Activated CD8-positive, alpha-beta T cell treated with anti-CD3 and anti-CD28 coated beads, Interleukin-2, amount 10 ng/mL, durations not matched to agents 7 days and 5 days (primary cell): ENCODE data around the gene SMOC2. TPM values are rescaled to one million over a fixed set of nuclear protein-coding genes. Genes with fewer than 3 reads are reported as not detected.
"Not testable (repeated sequence)": the region's sequence is repeated elsewhere in the genome, so short reads cannot be mapped to it uniquely, and the experiment has no call there.

Experiments used
- ATAC-seq: fragments of 150-1000 bp; cut with Tn5 transposase; one replicate; pipeline ENCODE4 v1.10.0; 2021; ENCODE audit warnings: moderate library complexity
- CTCF ChIA-PET: fragments of 350-600 bp; sonication (Branson Sonifier 250); formaldehyde crosslinking; loops from one replicate; lab custom pipeline; 2021; ENCODE audit warnings: antibody characterized with exemption; lab: Charles Lee
- POLR2A ChIA-PET: fragments of 350-600 bp; sonication (Branson Sonifier 250); formaldehyde crosslinking; loops from one replicate; lab custom pipeline; 2021; ENCODE audit warnings: antibody characterized with exemption; lab: Charles Lee
- DNase-seq: peaks from one replicate; pipeline ENCODE4 v3.0.0-alpha.2; 2020
- H3K27ac Mint-ChIP-seq: one replicate; pipeline ENCODE4 v1.8.0; 2021; ENCODE audit warnings: mild to moderate bottlenecking, mixed read lengths
- H3K27me3 Mint-ChIP-seq: one replicate; pipeline ENCODE4 v1.8.0; 2021; ENCODE audit warnings: low read depth, mixed read lengths
- H3K36me3 Mint-ChIP-seq: one replicate; pipeline ENCODE4 v1.8.0; 2021; ENCODE audit warnings: low read depth, mixed read lengths
- H3K4me1 Mint-ChIP-seq: one replicate; pipeline ENCODE4 v1.8.0; 2021; ENCODE audit warnings: low read depth, mixed read lengths
- H3K4me3 Mint-ChIP-seq: one replicate; pipeline ENCODE4 v1.8.0; 2021; ENCODE audit warnings: mild to moderate bottlenecking, mixed read lengths
- H3K9me3 Mint-ChIP-seq: one replicate; pipeline ENCODE4 v1.8.0; 2022; ENCODE audit warnings: mixed read lengths; ENCODE audit not compliant: insufficient read depth
- total RNA-seq, 2 experiments: library from RNA; stranded (reverse); gene quantifications; one replicate each; pipeline ENCODE4 v1.2.3, GENCODE V29; 2021

The SMOC2 gene
- total RNA-seq, 2 experiments from 2014 or later = not detected

DNA sequence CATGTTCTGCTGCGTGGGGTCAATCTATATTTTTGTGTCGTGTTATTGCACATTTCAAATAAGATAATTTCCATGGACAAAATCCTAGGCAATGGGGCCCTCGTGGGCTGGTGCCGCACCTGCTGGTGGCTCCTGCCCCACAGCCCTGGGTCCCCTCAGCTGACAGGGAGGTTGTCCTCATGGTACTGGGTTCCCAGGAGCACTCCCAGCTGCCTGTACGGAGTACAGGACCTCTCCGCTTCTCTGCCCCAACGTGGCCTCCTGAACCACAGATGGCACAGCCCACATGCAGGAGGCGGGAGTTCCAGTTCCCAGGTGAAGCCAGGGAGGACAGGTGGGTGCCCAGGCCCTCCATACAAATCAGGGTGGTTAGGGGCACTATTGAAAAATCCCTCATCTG, 243.5 kb downstream of the SMOC2 start:
- Mint-ChIP-seq H3K36me3 (no peaks in the 10 kb centered on the region), H3K4me1 (no peaks in the 10 kb centered on the region), H3K27ac (no peak overlapping the region), H3K27me3 (no peaks in the 10 kb centered on the region), H3K9me3 (no peaks in the 10 kb centered on the region), H3K4me3 (no peak overlapping the region)
- no peak for DNase-seq
- ChIA-PET POLR2A (interaction anchor here (0.6 kb wide), 1 partner anchor 652 kb away, joined by 3 read pairs; no protein-coding TSS in a partner anchor), CTCF (no interaction called here)
- no peak for ATAC-seq

DNA sequence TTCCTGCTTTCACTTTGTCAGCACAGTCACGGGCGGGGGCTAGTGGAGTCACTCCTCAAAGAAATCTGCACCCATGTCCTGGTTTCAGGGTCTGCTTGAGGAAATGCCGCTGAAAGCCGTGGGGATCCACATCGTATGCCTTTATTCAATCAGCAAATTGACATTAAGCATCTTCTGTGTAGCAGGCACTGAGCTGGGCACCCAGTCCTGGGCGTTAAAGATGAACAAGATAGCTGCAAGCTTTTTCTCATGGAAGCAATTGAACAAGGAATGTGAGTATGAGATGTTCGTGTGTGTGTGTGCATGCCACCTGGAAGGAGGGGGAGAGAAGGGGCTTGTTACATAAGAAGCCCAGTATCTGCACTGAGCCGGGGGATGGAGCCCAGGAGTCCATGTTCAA, 243.9 kb downstream of the SMOC2 start:
- no peak overlapping the region for H3K27ac Mint-ChIP-seq
- no peak overlapping the region for H3K4me3 Mint-ChIP-seq
- H3K9me3 Mint-ChIP-seq = no peaks in the 10 kb centered on the region
- ChIA-PET POLR2A (interaction anchor here (0.6 kb wide), 1 partner anchor 652 kb away, joined by 3 read pairs; no protein-coding TSS in a partner anchor), CTCF (no interaction called here)
- H3K27me3 Mint-ChIP-seq = no peaks in the 10 kb centered on the region
- no peaks in the 10 kb centered on the region for H3K4me1 Mint-ChIP-seq
- H3K36me3 Mint-ChIP-seq = no peaks in the 10 kb centered on the region
- ATAC-seq (no peak), DNase-seq (no peak)

GRCh38 chr6:168686029-168686738, 245.2 kb downstream of the SMOC2 start:
- POLR2A ChIA-PET = no interaction called here
- ATAC-seq (no peak), DNase-seq (no peak)
- Mint-ChIP-seq H3K36me3 (no peaks in the 10 kb centered on the region), H3K4me3 (no peak overlapping the region), H3K4me1 (no peaks in the 10 kb centered on the region), H3K27ac (no peak overlapping the region), H3K9me3 (no peaks in the 10 kb centered on the region), H3K27me3 (no peaks in the 10 kb centered on the region)
- CTCF ChIA-PET = no interaction called here

DNA sequence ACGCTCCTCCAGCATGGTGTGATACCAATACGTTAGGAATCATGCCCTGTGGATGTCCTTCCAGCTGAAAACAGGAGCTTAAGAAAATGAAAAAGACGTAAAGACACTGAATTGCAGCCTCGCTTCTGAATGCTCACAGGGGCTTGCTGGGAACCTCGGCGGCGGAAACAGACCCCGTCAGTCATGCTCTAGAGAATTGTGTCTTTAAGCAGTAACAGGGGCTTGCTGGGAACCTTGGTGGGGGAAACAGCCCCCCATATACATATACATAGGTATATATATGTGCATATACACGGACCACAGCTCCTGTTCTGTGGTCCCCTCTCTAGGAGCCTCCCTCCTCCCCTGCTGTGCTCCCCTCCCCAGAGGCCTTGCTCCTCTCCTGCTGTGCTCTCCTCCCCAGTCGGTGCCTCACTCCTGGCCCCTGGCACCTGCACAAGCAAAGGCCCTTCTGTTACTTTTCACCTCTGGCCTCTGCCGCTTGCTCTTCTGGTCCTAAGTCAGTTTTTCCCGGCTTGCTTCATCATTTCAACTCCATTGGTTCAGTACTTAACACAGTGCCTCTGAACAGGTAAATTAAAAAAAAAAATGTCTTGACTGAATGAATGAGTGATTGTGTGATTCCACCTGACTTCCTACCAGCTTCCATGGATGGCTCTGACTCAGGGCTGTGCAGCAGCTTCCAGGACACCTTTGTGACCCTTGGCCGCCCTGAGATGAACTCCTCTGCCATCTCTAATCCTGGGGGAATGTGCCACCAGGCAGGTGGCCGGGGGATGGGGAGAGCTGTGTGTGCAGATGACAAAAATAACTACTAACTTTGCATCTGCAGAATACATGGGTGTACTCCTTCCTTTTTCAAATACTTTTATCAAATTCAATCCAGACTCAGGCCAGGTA, 246.1 kb downstream of the SMOC2 start:
- no peaks in the 10 kb centered on the region for H3K36me3 Mint-ChIP-seq
- ChIA-PET CTCF (no interaction called here), POLR2A (no interaction called here)
- H3K4me3 Mint-ChIP-seq = no peak overlapping the region
- no peak for ATAC-seq
- H3K27ac Mint-ChIP-seq = no peak overlapping the region
- H3K4me1 Mint-ChIP-seq = no peaks in the 10 kb centered on the region
- no peaks in the 10 kb centered on the region for H3K9me3 Mint-ChIP-seq
- no peak for DNase-seq
- H3K27me3 Mint-ChIP-seq = no peaks in the 10 kb centered on the region

- DNase-seq = no peak
- Mint-ChIP-seq H3K9me3 (no peaks in the 10 kb centered on the region), H3K4me3 (no peak overlapping the region), H3K27ac (no peak overlapping the region), H3K36me3 (no peaks in the 10 kb centered on the region), H3K4me1 (no peaks in the 10 kb centered on the region), H3K27me3 (no peaks in the 10 kb centered on the region)
- no peak for ATAC-seq
- ChIA-PET POLR2A (no interaction called here), CTCF (no interaction called here)
Observed at GRCh38 chr6:168690271-168690670, 249.3 kb downstream of the SMOC2 start.

DNA sequence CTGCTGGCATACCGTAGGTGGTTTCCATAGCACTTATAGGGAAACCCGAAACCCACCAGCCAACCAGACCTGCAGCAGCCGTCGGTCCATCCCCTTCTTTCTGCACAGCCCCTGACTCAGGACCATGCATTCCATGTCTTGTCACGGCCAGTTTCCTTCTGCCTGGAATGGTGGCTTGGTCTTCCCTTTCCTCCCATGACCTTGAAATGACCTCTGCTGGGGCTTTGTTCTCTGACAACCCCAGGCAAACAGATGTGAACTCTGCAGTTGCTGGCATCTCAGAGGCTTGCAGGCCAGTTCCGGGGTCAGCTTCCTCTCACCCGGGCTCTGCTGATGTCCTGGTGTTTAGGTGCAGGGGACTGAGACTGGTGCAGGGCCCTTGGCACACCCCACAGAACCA, 250.8 kb downstream of the SMOC2 start:
- no peaks in the 10 kb centered on the region for H3K4me1 Mint-ChIP-seq
- ChIA-PET CTCF (no interaction called here), POLR2A (no interaction called here)
- no peaks in the 10 kb centered on the region for H3K36me3 Mint-ChIP-seq
- DNase-seq = no peak
- no peak overlapping the region for H3K27ac Mint-ChIP-seq
- H3K27me3 Mint-ChIP-seq = no peaks in the 10 kb centered on the region
- H3K4me3 Mint-ChIP-seq = no peak overlapping the region
- no peak for ATAC-seq
- no peaks in the 10 kb centered on the region for H3K9me3 Mint-ChIP-seq

DNA sequence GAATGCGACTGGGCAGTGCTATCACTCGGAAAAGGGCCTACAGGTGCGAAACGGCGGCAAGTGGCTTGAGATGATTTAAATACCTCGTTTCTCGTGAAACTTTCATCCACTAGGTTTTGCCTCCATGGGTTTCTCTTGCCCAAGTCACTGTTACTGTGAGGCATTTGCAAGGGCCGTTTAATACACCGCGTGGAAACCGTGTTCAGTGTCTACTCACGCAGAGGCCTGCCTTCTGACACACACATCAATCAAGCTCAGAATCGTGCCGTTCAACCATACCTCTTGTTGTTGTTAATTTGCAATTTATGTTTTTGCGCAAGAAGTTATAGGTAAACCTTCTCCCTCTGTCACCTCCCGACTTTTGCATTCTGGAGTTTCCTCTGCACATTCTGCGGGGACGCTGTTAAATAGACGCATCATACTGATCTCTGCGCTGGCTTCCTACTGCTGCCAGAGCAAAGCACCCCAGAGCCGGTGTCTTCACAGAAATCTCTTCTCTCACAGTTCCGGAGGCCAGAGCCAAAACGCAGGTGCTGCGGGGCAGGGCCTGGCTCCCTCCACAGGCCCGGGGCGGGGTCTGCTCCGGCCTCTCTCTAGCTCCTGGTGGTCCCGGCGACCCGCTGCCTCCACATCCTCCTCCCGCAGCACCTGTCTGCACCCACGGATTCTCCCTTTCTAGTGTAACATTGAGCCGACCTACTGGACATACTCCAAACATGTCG, 251.4 kb downstream of the SMOC2 start:
- Mint-ChIP-seq H3K27ac (no peak overlapping the region), H3K4me1 (no peaks in the 10 kb centered on the region), H3K36me3 (no peaks in the 10 kb centered on the region), H3K9me3 (no peaks in the 10 kb centered on the region), H3K4me3 (no peak overlapping the region), H3K27me3 (no peaks in the 10 kb centered on the region)
- ATAC-seq (no peak), DNase-seq (no peak)
- ChIA-PET CTCF (no interaction called here), POLR2A (no interaction called here)

DNA sequence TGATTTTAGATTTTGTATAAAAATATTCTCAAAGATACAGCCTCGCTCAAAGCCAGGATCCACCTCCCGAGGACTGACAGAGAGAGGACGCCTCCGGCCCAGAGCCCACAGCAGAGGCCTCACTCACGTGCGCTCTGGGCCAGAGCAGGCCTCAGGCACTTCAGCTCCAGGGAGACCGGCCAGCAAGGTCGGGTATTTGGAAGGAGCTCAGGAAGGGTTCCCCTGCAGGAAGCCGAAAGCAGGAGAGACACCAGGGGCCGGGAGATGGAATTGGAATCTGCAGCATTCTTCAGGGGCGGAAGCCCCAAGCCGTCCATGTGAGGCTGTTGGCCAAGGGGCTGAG, 251.9 kb downstream of the SMOC2 start:
- DNase-seq, H3K4me1 Mint-ChIP-seq, H3K4me3 Mint-ChIP-seq, H3K27me3 Mint-ChIP-seq, CTCF ChIA-PET, POLR2A ChIA-PET, H3K9me3 Mint-ChIP-seq, H3K36me3 Mint-ChIP-seq, H3K27ac Mint-ChIP-seq, ATAC-seq: not testable (repeated sequence)

- ATAC-seq, CTCF ChIA-PET, DNase-seq, POLR2A ChIA-PET, H3K27ac Mint-ChIP-seq, H3K27me3 Mint-ChIP-seq, H3K4me1 Mint-ChIP-seq, H3K4me3 Mint-ChIP-seq, H3K9me3 Mint-ChIP-seq, H3K36me3 Mint-ChIP-seq: not testable (repeated sequence)
Observed at GRCh38 chr6:168694797-168695196, 253.8 kb downstream of the SMOC2 start.

GRCh38 chr6:168695701-168696100, 254.7 kb downstream of the SMOC2 start:
- Mint-ChIP-seq H3K36me3 (no peaks in the 10 kb centered on the region), H3K9me3 (no peaks in the 10 kb centered on the region), H3K27me3 (no peaks in the 10 kb centered on the region)

DNA sequence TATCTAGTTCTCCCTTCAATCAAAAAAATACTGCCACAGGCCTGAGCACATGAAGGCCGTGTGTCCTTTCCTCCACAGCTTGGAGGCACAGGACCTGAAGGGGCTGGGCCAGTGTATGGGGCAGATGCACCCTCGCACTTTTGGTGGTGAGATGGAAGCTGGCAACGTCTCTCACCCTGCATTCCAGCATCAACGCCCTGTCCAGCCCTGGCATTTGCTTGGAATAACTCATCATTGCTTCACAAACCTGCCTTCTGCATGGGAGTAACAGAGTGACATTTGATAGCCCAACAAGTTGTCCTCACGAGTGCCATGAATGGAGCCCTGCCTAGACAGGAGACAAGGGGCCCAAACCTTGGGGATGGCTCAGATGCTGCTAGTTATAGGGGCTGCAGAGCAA, 257.9 kb downstream of the SMOC2 start:
- ChIA-PET CTCF (no interaction called here), POLR2A (no interaction called here)
- no peaks in the 10 kb centered on the region for H3K4me1 Mint-ChIP-seq
- H3K36me3 Mint-ChIP-seq = no peaks in the 10 kb centered on the region
- no peaks in the 10 kb centered on the region for H3K9me3 Mint-ChIP-seq
- H3K27ac Mint-ChIP-seq = no peak overlapping the region
- DNase-seq (no peak), ATAC-seq (no peak)
- no peaks in the 10 kb centered on the region for H3K27me3 Mint-ChIP-seq
- H3K4me3 Mint-ChIP-seq = no peak overlapping the region

More at GRCh38 chr6:168695701-168696100, 254.7 kb downstream of the SMOC2 start:
- ChIA-PET POLR2A (no interaction called here), CTCF (no interaction called here)
- DNase-seq = no peak
- Mint-ChIP-seq H3K4me3 (no peak overlapping the region), H3K27ac (no peak overlapping the region), H3K4me1 (no peaks in the 10 kb centered on the region)
- ATAC-seq = no peak
